Transverse colon (tissue), 4 donors: ENCODE results near the gene OLIG1. TPM values are rescaled to one million over a fixed set of nuclear protein-coding genes. Genes with fewer than 3 reads are reported as not detected.

Source experiments
- DNase-seq: peaks from one replicate; pipeline ENCODE4 v3.0.0-alpha.2; 2019
- H3K27ac ChIP-seq, 4 donors: fragments of 200-600 bp; sonication (generic); 2 replicates each; pipeline ENCODE4 v1.5.1; 2016 to 2018; ENCODE audit warnings: inconsistent platforms in 4 of 4
- H3K27me3 ChIP-seq: fragments of 200-600 bp; sonication (generic); 2 replicates; pipeline ENCODE4 v1.5.1; 2017; ENCODE audit warnings: inconsistent platforms
- H3K36me3 ChIP-seq, 4 donors: fragments of 200-600 bp; sonication (generic); 2 replicates each; pipeline ENCODE4 v1.5.1; 2017 to 2019; ENCODE audit warnings: inconsistent platforms in 4 of 4
- H3K4me1 ChIP-seq, 4 donors: fragments of 200-600 bp; sonication (generic); 2 replicates each; pipeline ENCODE4 v1.5.1; 2017 to 2020; ENCODE audit warnings: inconsistent platforms in 4 of 4
- H3K4me3 ChIP-seq, 4 donors: fragments of 200-600 bp; sonication (generic); 1 replicate in 1 of 4; 2 replicates in 3 of 4; pipeline versions ENCODE4 v1.5.1 to v1.6.1; 2017 to 2019; ENCODE audit warnings: inconsistent platforms in 4 of 4
- H3K9me3 ChIP-seq, 2 donors: fragments of 200-600 bp; sonication (generic); 2 replicates each; pipeline ENCODE4 v1.5.1; 2017 to 2019; ENCODE audit warnings: inconsistent platforms in 2 of 2
- CTCF ChIP-seq, 5 experiments: fragments of 200-600 bp in 3 of 5; fragments of 450-650 bp in 2 of 5; sonication (generic) in 3 of 5; IDR thresholded peaks; 1 replicate in 2 of 5; 2 replicates in 3 of 5; pipeline ENCODE4 v1.5.1; 2016 to 2017; ENCODE audit warnings: antibody characterized with exemption in 5 of 5, inconsistent platforms in 3 of 5, mild to moderate bottlenecking in 2 of 5, moderate library complexity in 1 of 5
- EP300 ChIP-seq: sonication (generic); formaldehyde crosslinking; IDR thresholded peaks from one replicate; pipeline ENCODE4 v1.6.1; 2017; ENCODE audit warnings: antibody characterized with exemption, low read depth
- POLR2A ChIP-seq: fragments of 450-650 bp; IDR thresholded peaks from one replicate; pipeline ENCODE4 v1.6.1; 2016; ENCODE audit warnings: antibody characterized with exemption, mild to moderate bottlenecking, moderate library complexity
- POLR2AphosphoS5 ChIP-seq, 3 donors: sonication (generic); formaldehyde crosslinking; IDR thresholded peaks; one replicate each; pipeline ENCODE4 v1.6.1; 2016; ENCODE audit warnings: antibody characterized with exemption in 3 of 3
- WGBS, 2 donors: methylation state at CpG; one replicate each; pipeline ENCODE4 v1.1.5; 2018; ENCODE audit warnings: low coverage in 1 of 2; 5-methylcytosine and 5-hydroxymethylcytosine counted together
- in situ Hi-C, 4 donors: fragments of 200-750 bp; cut with MboI; loops; one replicate each; pipeline versions ENCODE4 v1.15.0 to v1.15.1; 2017; ENCODE audit warnings: low sequenced_read_pairs in 3 of 4, low pct_ligation_motif_present in 1 of 4, low pct_unique_long_range_greater_than_20kb in 1 of 4
- intact Hi-C: fragments of 100-400 bp; cut with DNase I; formaldehyde crosslinking; loops from one replicate; pipeline ENCODE4 v1.15.1; 2023; ENCODE audit warnings: low total_unique reads
- total RNA-seq, 4 donors: library from RNA; depleted of rRNA; stranded (reverse); fragments of >200 nt; gene quantifications; one replicate each; pipeline ENCODE4 v1.1.0, GENCODE V29; 2016

OLIG1 gene
- total RNA-seq, 4 donors from 2014 or later, result not detected

GRCh38 chr21:33061233-33061632 lies 8.7 kb upstream of the OLIG1 start:
- H3K4me3 ChIP-seq, result no peak overlapping the region
- no peaks in the 10 kb centered on the region for H3K36me3 ChIP-seq
- no peaks in the 10 kb centered on the region for H3K9me3 ChIP-seq
- H3K27me3 ChIP-seq, result peaks cover 41% of the 10 kb centered on the region
- intact Hi-C loops, result no loop called here
- in situ Hi-C loops, result no loop called here
- DNase-seq, result no peak
- no peaks in the 10 kb centered on the region for H3K4me1 ChIP-seq
- WGBS, 2 donors, result 94% methylated on average over 4 of the region's 4 CpGs; no CpG with 5 or more reads in 1 of the 2 donors
- no peak overlapping the region for H3K27ac ChIP-seq
- no peak for TF ChIP-seq POLR2A
- no peak for TF ChIP-seq POLR2AphosphoS5 (IDR thresholded peaks at IDR 0.05)
- TF ChIP-seq EP300, result no peak
- TF ChIP-seq CTCF (IDR thresholded peaks at IDR 0.05), result no peak

DNA sequence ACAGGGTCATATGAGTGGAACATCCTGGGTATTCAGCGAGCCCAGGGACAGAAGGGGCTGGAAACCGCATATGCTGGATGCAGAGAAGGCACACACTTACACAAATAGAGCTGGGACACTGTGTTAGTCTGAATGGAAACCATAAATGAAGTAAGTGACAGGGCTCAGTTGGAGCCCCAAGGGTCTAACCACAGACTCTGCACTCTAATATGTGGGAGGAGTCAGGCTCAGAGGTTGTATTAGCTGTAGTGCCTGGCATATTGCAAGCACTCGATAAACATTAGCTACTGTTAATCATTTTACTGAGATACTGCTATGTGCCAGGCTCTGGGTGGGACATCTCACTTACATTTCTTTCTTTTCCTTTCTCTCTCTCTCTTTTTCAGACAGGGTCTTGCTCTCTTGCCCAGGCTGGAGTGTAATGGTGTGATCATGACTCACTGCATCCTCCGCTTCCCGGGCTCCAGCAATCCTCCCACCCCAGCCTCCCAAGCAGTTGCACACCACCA lies 6.5 kb upstream of the OLIG1 start:
- intact Hi-C loops (no loop called here), in situ Hi-C loops (no loop called here)
- Histone ChIP-seq H3K4me1 (no peaks in the 10 kb centered on the region), H3K36me3 (no peaks in the 10 kb centered on the region), H3K27ac (no peak overlapping the region), H3K27me3 (peaks cover 61% of the 10 kb centered on the region), H3K4me3 (no peak overlapping the region), H3K9me3 (no peaks in the 10 kb centered on the region)
- DNase-seq, result no peak
- TF ChIP-seq POLR2A (no peak), CTCF (IDR thresholded peaks at IDR 0.05) (no peak), POLR2AphosphoS5 (IDR thresholded peaks at IDR 0.05) (no peak), EP300 (no peak)
- WGBS, 2 donors, result 80 to 85% methylated on average over 1 to 5 of the region's 5 CpGs

DNA sequence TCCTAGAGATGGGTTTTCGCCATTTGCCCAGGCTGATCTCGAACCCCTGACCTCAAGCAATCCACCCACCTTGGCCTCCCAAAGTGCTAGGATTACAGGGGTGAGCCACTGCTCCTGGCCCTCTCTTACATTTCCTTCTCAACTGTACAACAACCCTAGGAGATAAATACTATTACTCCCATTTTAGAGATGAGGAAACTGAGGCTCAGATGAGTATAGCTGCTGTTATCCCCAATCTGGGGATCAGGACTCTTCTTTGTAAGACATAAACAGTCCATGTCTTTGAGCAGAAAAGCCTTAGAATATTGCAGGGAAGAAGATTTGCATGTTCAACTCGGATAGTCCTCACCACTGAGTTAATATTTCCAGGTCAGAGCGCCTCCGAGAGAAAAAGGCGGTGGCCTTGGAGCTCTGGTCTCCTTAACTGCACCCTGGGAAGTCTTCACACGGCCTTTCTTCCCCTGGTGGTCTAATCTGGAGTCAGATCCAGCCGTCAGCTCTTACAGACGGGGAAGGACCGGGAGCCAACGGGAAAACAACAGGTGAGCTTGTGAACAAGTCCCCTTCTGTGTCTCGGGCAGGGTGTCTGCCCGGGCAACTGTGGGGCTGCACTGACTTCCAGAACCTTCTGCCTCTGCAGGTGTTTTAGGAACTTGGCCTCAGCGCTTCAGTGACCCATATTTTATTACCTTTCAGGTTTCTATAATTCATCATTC lies 5.9 kb upstream of the OLIG1 start:
- peaks cover 0 to 2% of the 10 kb centered on the region in 2 donors for H3K9me3 ChIP-seq
- no peaks in the 10 kb centered on the region for H3K36me3 ChIP-seq
- H3K4me1 ChIP-seq, result no peaks in the 10 kb centered on the region
- intact Hi-C loops, result no loop called here
- WGBS, 2 donors, result 0 to 47% methylated on average over 1 to 14 of the region's 14 CpGs
- peaks cover 67% of the 10 kb centered on the region for H3K27me3 ChIP-seq
- in situ Hi-C loops, result no loop called here
- no peak for DNase-seq
- TF ChIP-seq CTCF (IDR thresholded peaks at IDR 0.05), result no peak
- no peak for TF ChIP-seq POLR2A
- TF ChIP-seq EP300, result no peak
- TF ChIP-seq POLR2AphosphoS5 (IDR thresholded peaks at IDR 0.05), result no peak
- no peak overlapping the region for H3K4me3 ChIP-seq
- H3K27ac ChIP-seq, result no peak overlapping the region

- Histone ChIP-seq H3K4me3 (no peak overlapping the region), H3K9me3 (peaks cover 0 to 6% of the 10 kb centered on the region in 2 donors), H3K27ac (no peak overlapping the region), H3K4me1 (peaks cover under 1 to 2% (median 1%) of the 10 kb centered on the region in 4 donors), H3K36me3 (no peaks in the 10 kb centered on the region), H3K27me3 (peaks cover 75% of the 10 kb centered on the region)
- WGBS, 2 donors, result 18 to 34% methylated on average over 10 to 18 of the region's 18 CpGs
- TF ChIP-seq EP300 (no peak), POLR2A (no peak), CTCF (IDR thresholded peaks at IDR 0.05) (no peak), POLR2AphosphoS5 (IDR thresholded peaks at IDR 0.05) (no peak)
- intact Hi-C loops (no loop called here), in situ Hi-C loops (no loop called here)
- DNase-seq, result no peak
Measured at GRCh38 chr21:33064623-33065390, 5.1 kb upstream of the OLIG1 start.
